ENCODE results near the gene RBMS1. TPM values are rescaled to one million over a fixed set of nuclear protein-coding genes. Genes with fewer than 3 reads are reported as not detected.

The RBMS1 gene
- total RNA-seq, 3 donors from 2014 or later = 9.7 to 58.3 (median 21.6) TPM

DNA sequence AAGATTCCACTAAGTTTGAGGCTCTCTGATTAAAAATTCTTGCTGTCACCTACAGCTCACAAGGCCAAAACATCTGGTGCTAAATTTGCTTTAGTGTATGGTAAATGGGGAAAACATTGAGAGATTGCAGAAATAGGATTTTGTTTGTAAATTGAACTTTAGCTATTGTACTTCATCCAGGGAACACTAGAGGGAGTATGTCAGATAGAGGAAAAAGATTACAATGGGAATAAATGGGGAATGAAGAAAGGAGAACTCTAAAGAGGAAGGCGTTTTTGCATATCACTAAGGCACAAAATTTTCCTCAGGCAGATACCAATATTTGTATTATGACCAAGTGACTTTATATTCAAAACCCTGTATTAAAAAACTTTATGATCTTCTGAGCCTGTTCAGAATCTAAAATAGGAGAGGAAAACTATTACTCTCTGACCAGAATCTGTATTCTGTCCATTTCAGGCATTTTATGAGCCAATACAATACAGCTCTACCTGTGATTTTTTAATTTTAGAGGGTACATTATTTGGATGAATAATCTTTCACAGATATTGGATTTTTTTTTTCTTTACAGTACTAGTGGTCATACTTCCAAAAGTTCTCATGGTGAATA lies 241.2 kb downstream of the RBMS1 start:
- Histone ChIP-seq H3K4me1 (ENCODE audit: low read depth) (no peaks in the 10 kb centered on the region), H3K4me3 (no peak overlapping the region), H3K9me3 (no peaks in the 10 kb centered on the region), H3K36me3 (ENCODE audit: low read depth) (no peaks in the 10 kb centered on the region)
- peak; percentile 53 for TF ChIP-seq CTCF (IDR thresholded peaks at IDR 0.05)
- ATAC-seq (peak; percentile 43), DNase-seq (no peak)
- intact Hi-C loops (cut with DNase I, micrococcal nuclease) = no loop called here

GRCh38 chr2:160251569-160251968 lies 242.0 kb downstream of the RBMS1 start:
- Histone ChIP-seq H3K4me1 (ENCODE audit: low read depth) (no peaks in the 10 kb centered on the region), H3K9me3 (no peaks in the 10 kb centered on the region), H3K4me3 (no peak overlapping the region), H3K36me3 (ENCODE audit: low read depth) (no peaks in the 10 kb centered on the region)
- TF ChIP-seq CTCF (IDR thresholded peaks at IDR 0.05) = no peak
- intact Hi-C loops (cut with DNase I, micrococcal nuclease) = no loop called here
- ATAC-seq (peak; percentile 36), DNase-seq (no peak)

GRCh38 chr2:160249876-160250275 lies 243.7 kb downstream of the RBMS1 start:
- no peak for TF ChIP-seq CTCF (IDR thresholded peaks at IDR 0.05)
- no peaks in the 10 kb centered on the region for H3K9me3 ChIP-seq
- no peaks in the 10 kb centered on the region for H3K36me3 ChIP-seq (ENCODE audit: low read depth)
- ATAC-seq (no peak), DNase-seq (no peak)
- H3K4me1 ChIP-seq (ENCODE audit: low read depth) = no peaks in the 10 kb centered on the region
- intact Hi-C loops (cut with DNase I, micrococcal nuclease) = no loop called here
- H3K4me3 ChIP-seq = no peak overlapping the region

DNA sequence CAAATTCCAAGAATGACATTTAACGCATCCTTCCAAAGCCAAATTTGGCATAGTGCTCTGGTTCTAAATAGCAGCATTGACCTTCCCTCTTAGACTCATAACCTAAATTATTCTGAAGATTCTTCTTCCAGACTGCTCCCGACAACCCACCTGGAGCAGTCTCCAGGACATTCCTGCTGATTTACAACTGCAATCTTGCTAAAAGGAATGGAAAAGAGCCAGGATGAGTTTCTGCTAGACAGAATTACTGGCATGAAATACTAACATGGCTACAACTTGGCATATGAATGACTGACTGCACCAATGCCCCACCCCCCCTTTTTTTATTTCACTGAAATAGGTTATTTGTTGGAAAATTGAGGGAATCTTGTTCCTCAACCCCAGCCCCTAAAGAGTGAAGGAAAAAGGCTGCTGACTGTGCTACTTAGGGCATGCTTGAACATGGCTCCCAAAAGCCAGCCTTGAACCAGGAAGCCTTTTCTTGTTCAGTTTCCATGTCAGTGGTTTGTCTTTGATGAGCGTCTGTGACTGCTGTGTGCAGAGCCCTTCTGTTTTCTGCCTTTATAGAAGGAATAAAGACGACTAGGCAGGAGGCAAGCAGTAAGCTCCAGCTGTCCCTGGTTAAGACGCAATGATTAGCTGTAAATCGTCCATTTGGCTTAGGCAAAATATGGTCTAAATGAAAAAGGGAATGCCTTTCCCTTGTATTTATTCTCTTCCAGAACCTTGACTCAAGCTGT lies 246.1 kb downstream of the RBMS1 start:
- H3K9me3 ChIP-seq = no peaks in the 10 kb centered on the region
- TF ChIP-seq CTCF (IDR thresholded peaks at IDR 0.05) = no peak
- intact Hi-C loops (cut with DNase I, micrococcal nuclease) = no loop called here
- no peak overlapping the region for H3K4me3 ChIP-seq
- H3K36me3 ChIP-seq (ENCODE audit: low read depth) = no peaks in the 10 kb centered on the region
- DNase-seq (no peak), ATAC-seq (no peak)
- no peaks in the 10 kb centered on the region for H3K4me1 ChIP-seq (ENCODE audit: low read depth)

DNA sequence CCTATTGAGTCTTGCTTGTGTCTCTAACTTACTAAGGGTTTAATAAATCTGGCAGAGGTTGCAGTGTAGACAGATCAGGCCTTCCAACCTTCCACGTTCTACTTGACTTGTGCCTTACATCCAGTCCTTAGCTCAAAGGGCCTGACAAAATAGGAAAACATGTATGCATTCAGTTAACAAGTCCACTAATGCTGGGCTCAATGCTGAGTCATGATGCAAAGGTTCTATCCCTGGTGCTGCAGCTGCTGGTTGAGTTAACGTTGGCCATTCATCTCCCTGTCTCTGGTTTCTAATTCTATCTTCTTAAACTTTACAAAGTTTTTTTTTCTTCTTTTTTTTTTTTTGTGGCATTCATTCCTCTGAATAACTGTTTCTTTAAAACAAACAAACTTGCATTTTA lies 247.3 kb downstream of the RBMS1 start:
- H3K4me3 ChIP-seq = no peak overlapping the region
- intact Hi-C loops (cut with DNase I, micrococcal nuclease) = no loop called here
- no peaks in the 10 kb centered on the region for H3K36me3 ChIP-seq (ENCODE audit: low read depth)
- ATAC-seq (no peak), DNase-seq (no peak)
- TF ChIP-seq CTCF (IDR thresholded peaks at IDR 0.05) = no peak
- peaks cover 7% of the 10 kb centered on the region for H3K4me1 ChIP-seq (ENCODE audit: low read depth)
- H3K9me3 ChIP-seq = no peaks in the 10 kb centered on the region

All from mucosa of descending colon (tissue), 3 donors.